GM21360 (cell line): ENCODE data around the gene PTPRN2.
"Not testable (repeated sequence)": the region's sequence is repeated elsewhere in the genome, so short reads cannot be mapped to it uniquely, and the experiment has no call there.

Experiments used
- ATAC-seq: cut with Tn5 transposase; IDR thresholded peaks from one replicate; pipeline ENCODE4 v1.9.1; 2021; ENCODE audit warnings: mild to moderate bottlenecking, moderate library complexity; ENCODE audit not compliant: unreplicated experiment

The PTPRN2 gene

GRCh38 chr7:157745721-157746709, 841.6 kb downstream of the PTPRN2 start:
- no peak for ATAC-seq

DNA sequence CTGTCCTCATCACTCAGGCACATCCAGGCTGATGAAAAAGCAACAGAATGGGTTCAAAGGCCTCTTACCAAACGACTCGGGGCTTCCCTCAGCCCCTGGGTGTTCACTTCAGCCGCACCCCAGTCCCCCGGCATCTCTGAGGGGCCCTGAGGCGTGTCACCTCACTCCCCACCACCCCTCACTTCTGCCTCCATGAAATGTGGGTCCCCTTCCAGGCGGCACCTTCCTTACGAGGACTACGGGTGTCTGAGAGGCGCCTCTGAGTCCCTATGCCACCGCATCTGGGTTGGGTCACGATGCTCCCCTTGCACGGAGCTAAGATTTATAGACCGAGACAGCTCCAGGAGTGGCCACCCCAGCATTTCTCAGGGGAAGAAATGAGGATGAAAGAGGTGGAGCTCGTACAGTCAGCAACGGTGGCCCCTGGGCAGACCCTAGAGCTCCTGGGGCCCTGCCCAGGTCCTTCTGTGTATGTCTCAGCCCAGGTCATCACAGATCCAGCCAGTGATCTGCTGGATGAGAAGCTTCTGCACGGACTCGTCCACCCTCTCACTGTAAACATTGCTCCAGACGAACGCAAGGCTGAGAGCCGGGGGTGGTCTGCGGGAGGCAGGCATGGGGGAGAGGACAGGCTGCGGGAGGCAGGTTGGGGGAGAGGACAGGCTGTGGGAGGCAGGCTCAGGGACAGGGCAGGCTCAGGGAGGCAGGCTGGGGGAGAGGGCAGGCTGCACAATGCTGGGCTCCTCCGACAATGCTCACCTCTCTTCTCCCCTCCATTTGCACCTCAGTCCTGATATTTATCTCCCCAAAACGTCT, 842.6 kb downstream of the PTPRN2 start:
- no peak for ATAC-seq

DNA sequence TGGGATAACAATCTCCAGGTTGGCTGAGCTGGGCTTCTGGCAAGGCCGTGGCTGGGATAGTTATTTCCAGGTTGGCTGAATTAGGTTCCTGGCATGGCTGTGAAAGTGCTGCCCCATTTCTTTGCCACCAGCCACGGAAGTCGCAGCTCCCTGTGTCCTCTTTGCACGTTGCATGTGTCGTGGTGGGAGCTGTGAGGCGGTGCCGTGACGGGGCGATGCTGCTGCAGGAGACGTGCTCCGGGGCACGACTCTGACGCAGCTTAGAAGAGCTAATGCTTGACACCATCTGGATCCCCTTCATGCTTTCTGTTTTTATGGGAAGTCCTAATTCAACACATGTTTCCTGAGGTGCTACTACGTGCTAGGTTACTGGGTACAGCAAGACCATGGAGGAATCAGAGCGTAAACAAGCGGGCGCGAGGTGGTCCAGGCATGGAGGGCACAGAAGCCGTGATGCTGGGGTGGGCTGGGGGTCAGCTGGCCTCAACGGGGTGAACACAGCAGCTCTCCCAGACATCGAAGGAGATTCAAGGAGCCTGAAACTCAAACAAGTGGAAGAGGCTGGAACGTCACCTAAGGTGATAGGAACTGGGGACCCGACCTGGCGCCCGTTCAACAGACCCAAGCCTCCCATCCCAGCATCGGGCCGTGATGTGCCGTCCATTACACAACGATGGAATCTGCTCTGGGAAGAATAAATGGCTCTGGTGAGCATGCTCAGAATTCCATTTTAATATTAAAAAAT, 843.7 kb downstream of the PTPRN2 start:
- ATAC-seq: no peak

DNA sequence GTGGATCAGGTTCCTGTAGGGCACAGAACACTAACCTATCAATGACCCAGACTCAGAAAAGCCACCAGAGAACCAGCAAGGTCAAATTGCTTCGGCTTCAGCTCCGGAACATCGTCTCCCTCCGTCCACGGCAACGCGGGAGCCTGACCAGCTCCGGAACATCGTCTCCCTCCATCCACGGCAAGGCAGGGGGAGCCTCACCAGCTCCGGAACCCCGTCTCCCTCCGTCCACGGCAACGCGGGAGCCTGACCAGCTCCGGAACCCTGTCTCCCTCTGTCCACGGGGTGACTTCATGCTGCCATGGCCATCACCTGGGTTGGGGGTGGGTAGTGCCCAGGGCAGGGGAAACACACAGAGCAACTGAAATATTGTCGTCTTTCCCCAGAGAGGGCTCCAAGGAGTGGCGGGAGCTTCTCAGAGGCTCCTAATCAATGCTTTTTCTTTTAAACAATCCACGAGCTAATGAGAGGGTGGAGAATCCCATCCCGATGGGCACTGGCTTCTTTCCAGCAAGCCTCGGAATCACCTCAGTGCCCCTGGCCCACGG, 847.3 kb downstream of the PTPRN2 start:
- ATAC-seq: no peak

GRCh38 chr7:157739650-157740049, 848.0 kb downstream of the PTPRN2 start:
- ATAC-seq: no peak

DNA sequence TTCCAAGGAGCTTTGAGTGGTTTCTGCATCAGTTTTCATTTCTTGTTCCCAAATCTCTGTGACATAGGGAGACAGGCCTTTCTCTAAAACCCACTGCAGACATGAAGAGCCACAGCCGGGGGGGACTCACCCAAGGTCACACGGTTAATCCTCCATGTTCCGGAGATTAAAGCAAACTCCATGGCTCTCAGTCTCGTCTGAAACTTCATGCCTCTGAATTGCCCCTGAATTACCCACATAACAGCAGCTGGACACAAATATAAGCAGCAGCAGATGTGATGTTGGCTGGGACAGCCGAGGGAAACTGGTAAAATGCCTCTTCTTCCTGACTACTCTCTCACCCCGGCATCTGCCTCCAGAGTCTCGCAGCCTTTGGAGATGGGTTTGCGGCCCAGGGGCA, 848.6 kb downstream of the PTPRN2 start:
- ATAC-seq: no peak

- ATAC-seq: no peak
Observed at GRCh38 chr7:157738066-157738460, 849.6 kb downstream of the PTPRN2 start.

GRCh38 chr7:157737151-157738065, 850.2 kb downstream of the PTPRN2 start:
- ATAC-seq: no peak

- no peak for ATAC-seq
Observed at GRCh38 chr7:157736341-157736740, 851.3 kb downstream of the PTPRN2 start.

- no peak for ATAC-seq
Observed at GRCh38 chr7:157735826-157736225, 851.8 kb downstream of the PTPRN2 start.

DNA sequence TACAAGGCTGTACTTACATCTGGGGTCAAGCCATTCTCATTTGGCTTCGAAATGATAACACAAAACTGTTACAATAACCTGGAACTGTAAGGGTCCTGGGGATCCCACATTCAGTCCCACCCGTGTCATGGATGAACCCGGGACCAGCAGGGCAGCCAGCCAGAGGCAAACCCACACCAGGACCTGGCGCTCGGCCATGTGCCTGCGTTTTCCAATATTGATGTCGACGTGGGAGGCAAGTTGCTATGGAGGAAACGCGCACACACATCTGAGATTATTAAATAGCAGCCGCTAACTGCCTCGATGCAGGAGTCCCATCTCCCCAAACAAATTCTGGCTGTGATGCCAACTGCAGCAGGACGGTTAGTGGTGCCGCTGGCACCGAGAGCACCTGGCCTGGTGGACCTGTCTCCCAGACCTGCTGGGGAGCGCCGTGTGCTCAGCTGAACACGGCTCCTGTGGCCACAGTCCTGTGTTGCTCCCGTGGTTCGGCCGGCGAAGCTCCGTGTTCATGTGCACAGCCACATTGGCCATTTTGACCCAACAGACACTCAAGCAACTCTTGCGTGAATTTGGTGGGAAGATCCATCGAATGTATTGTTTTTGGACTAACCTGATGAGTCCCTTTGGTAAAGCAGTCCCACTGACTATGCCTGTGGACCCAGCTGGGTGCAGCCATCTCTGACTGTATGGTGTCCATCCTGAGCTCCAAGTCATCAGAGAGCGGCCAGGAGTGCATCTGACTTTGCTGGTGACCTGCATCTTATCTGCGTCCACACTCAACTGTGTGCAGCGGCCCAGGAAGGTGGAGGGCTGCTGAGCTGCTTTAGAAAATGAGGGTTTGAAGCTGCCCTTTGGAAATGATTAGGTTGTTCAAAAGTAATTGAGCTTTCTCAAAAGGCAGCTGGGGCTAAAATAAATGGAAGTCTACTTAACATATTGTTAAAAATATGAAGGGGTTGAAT, 852.7 kb downstream of the PTPRN2 start:
- no peak for ATAC-seq

DNA sequence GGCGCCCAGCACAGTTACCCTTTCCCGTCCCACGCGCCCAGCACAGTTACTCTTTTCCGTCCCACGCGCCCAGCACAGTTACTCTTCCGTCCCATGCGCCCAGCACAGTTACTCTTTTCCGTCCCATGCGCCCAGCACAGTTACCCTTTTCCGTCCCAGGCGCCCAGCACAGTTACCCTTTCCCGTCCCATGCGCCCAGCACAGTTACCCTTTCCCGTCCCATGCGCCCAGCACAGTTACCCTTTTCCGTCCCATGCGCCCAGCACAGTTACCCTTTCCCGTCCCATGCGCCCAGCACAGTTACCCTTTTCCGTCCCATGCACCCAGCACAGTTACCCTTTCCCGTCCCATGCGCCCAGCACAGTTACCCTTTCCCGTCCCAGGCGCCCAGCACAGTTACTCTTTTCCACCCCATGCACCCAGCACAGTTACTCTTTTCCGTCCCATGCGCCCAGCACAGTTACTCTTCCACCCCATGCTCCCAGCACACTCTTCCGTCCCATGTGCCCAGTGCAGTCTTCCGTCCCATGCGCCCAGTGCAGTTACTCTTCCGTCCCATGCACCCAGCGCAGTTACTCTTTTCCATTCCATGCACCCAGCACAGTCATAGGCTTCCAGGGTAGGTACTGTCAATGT, 853.7 kb downstream of the PTPRN2 start:
- ATAC-seq: not testable (repeated sequence)

- no peak for ATAC-seq
Observed at GRCh38 chr7:157731126-157731525, 856.5 kb downstream of the PTPRN2 start.

DNA sequence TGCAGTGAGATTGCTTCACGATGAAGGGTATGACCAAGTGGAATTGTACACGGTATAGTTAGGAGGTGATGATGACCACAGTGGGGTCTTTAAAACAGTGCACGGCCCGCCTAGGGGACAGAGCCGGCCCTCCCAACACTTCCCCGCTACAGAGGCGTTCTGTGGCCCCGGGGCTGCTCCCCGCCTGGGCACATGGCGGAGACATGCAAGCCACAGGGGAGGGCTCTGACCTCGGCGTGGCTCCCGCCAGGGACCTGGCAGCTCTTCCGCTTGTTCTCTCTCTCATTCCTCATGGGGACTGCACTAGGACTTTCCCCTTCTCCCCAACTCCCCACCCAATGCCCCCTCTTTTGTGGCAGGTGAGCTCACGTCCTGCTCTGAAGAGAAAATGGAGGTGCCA, 857.0 kb downstream of the PTPRN2 start:
- ATAC-seq: no peak

- no peak for ATAC-seq
Observed at GRCh38 chr7:157729566-157729965, 858.1 kb downstream of the PTPRN2 start.

GRCh38 chr7:157727964-157728615, 859.5 kb downstream of the PTPRN2 start:
- ATAC-seq: no peak

- ATAC-seq: no peak
Observed at GRCh38 chr7:157726764-157727163, 860.9 kb downstream of the PTPRN2 start.

GRCh38 chr7:157725312-157725711, 862.3 kb downstream of the PTPRN2 start:
- ATAC-seq: not testable (repeated sequence)
